Aorta (tissue), 5 donors: Measurements from ENCODE around the gene CLTCL1. TPM values are rescaled to one million over a fixed set of nuclear protein-coding genes. Genes with fewer than 3 reads are reported as not detected.

ENCODE experiments used
- ATAC-seq: fragments of 200-7000 bp; cut with Tn5 transposase; one replicate; pipeline ENCODE4 v1.9.1; 2022; ENCODE audit warnings: moderate library complexity; ENCODE audit not compliant: low FRiP score
- DNase-seq, 2 donors: peaks; one replicate each; pipeline ENCODE4 v3.0.0-alpha.2; 2020
- H3K27ac ChIP-seq, 2 donors: one replicate each; pipeline ENCODE4 v1.5.1; 2013; ENCODE audit warnings: low read length in 2 of 2, mild to moderate bottlenecking in 2 of 2, moderate library complexity in 2 of 2, control low read depth in 1 of 2, inconsistent platforms in 1 of 2, low read depth in 1 of 2
- H3K27me3 ChIP-seq, 2 donors: one replicate each; pipeline ENCODE4 v1.6.1; 2013; ENCODE audit warnings: control low read depth in 1 of 2, low read length in 1 of 2, mild to moderate bottlenecking in 1 of 2, moderate library complexity in 1 of 2; ENCODE audit not compliant: insufficient read depth in 2 of 2, control insufficient read depth in 1 of 2
- H3K36me3 ChIP-seq, 2 donors: one replicate each; pipeline ENCODE4 v1.6.1; 2013; ENCODE audit warnings: control low read depth in 1 of 2, low read length in 1 of 2, mild to moderate bottlenecking in 1 of 2; ENCODE audit not compliant: insufficient read depth in 2 of 2, control insufficient read depth in 1 of 2
- H3K4me1 ChIP-seq, 2 donors: one replicate each; pipeline ENCODE4 v1.6.1; 2013; ENCODE audit warnings: low read length in 2 of 2, control low read depth in 1 of 2, mild to moderate bottlenecking in 1 of 2, moderate library complexity in 1 of 2; ENCODE audit not compliant: insufficient read depth in 2 of 2, control insufficient read depth in 1 of 2
- H3K4me3 ChIP-seq, 2 donors: one replicate each; pipeline ENCODE4 v1.5.1; 2013; ENCODE audit warnings: low read length in 2 of 2, control low read depth in 1 of 2, mild to moderate bottlenecking in 1 of 2
- H3K9me3 ChIP-seq: one replicate; pipeline ENCODE4 v1.6.1; 2013; ENCODE audit warnings: mild to moderate bottlenecking, low read length; ENCODE audit not compliant: control insufficient read depth
- WGBS, 2 donors: extraction: QIAGEN DNeasy Blood & Tissue Kit; methylation state at CpG; one replicate each; pipeline ENCODE4 v1.1.7; 2013; 5-methylcytosine and 5-hydroxymethylcytosine counted together
- intact Hi-C, 2 donors: fragments of 100-400 bp; cut with DNase I; formaldehyde crosslinking; loops; one replicate each; pipeline versions ENCODE4 v1.14.2 to v1.15.0; 2022
- polyA plus RNA-seq, 2 donors: library from polyadenylated mRNA; stranded (reverse); fragments of 200-250 nt; gene quantifications; one replicate each; pipeline ENCODE4 v1.2.3, GENCODE V29; 2013
- total RNA-seq, 2 donors: library from RNA; stranded (reverse); fragmentation: NEBNext Ultra II Directional; extraction: Animal tissue kit (Norgen Biotek cat#: 25700); gene quantifications; one replicate each; pipeline ENCODE4 v1.2.1, GENCODE V29; 2021
- donor health status: healthy with polysubstance abuse.
- donor health status: Bipolar disorder and iron deficiency.
- donor health status: DM: no; HTN: no; CAD: no.
- donor health status: DM: no; HTN: no; CAD: no.
- donor health status: DM: yes; HTN: yes; CAD: no.

The CLTCL1 gene
- total and polyA plus RNA-seq, 4 donors = 0.25 to 8.1 (median 7.0) TPM

- intact Hi-C loops = no loop called here
- 94 to 96% methylated on average over 9 of the region's 9 CpGs for WGBS, 2 donors
Measured at GRCh38 chr22:19223110-19223509, 68.4 kb downstream of the CLTCL1 start.

GRCh38 chr22:19222242-19223005, 69.1 kb downstream of the CLTCL1 start:
- H3K27me3 ChIP-seq = no peaks in the 10 kb centered on the region
- 93 to 96% methylated on average over 11 of the region's 11 CpGs for WGBS, 2 donors
- intact Hi-C loops = no loop called here

More at GRCh38 chr22:19223110-19223509, 68.4 kb downstream of the CLTCL1 start:
- no peak for DNase-seq
- no peak overlapping the region for H3K4me3 ChIP-seq
- peaks cover 0 to 3% of the 10 kb centered on the region in 2 donors for H3K36me3 ChIP-seq
- ATAC-seq = no peak
- no peaks in the 10 kb centered on the region for H3K9me3 ChIP-seq
- H3K27me3 ChIP-seq = no peaks in the 10 kb centered on the region
- H3K27ac ChIP-seq = no peak overlapping the region
- H3K4me1 ChIP-seq = no peaks in the 10 kb centered on the region

GRCh38 chr22:19220867-19221266, 70.7 kb downstream of the CLTCL1 start:
- no peaks in the 10 kb centered on the region for H3K4me1 ChIP-seq
- no peak for DNase-seq
- no peak overlapping the region for H3K4me3 ChIP-seq
- no peak for ATAC-seq
- 89 to 94% methylated on average over 3 of the region's 3 CpGs for WGBS, 2 donors
- peaks cover 0 to 2% of the 10 kb centered on the region in 2 donors for H3K36me3 ChIP-seq
- intact Hi-C loops = no loop called here
- H3K27ac ChIP-seq = no peak overlapping the region
- no peaks in the 10 kb centered on the region for H3K9me3 ChIP-seq
- H3K27me3 ChIP-seq = no peaks in the 10 kb centered on the region

More at GRCh38 chr22:19222242-19223005, 69.1 kb downstream of the CLTCL1 start:
- H3K36me3 ChIP-seq = peaks cover 0 to 3% of the 10 kb centered on the region in 2 donors
- H3K27ac ChIP-seq = no peak overlapping the region
- ATAC-seq = no peak
- DNase-seq = no peak
- no peaks in the 10 kb centered on the region for H3K4me1 ChIP-seq
- no peak overlapping the region for H3K4me3 ChIP-seq
- no peaks in the 10 kb centered on the region for H3K9me3 ChIP-seq

GRCh38 chr22:19218541-19219233, 72.8 kb downstream of the CLTCL1 start:
- H3K27me3 ChIP-seq = no peaks in the 10 kb centered on the region
- DNase-seq = peak in 1 of 2 donors; percentile 23
- no peak overlapping the region for H3K27ac ChIP-seq
- H3K9me3 ChIP-seq = no peaks in the 10 kb centered on the region
- no peak for ATAC-seq
- intact Hi-C loops = no loop called here
- WGBS, 2 donors = 38 to 40% methylated on average over 5 of the region's 5 CpGs
- peaks cover 0 to 3% of the 10 kb centered on the region in 2 donors for H3K36me3 ChIP-seq
- H3K4me1 ChIP-seq = no peaks in the 10 kb centered on the region
- no peak overlapping the region for H3K4me3 ChIP-seq

GRCh38 chr22:19216579-19216978, 74.9 kb downstream of the CLTCL1 start:
- no peaks in the 10 kb centered on the region for H3K4me1 ChIP-seq
- no peaks in the 10 kb centered on the region for H3K27me3 ChIP-seq
- intact Hi-C loops = no loop called here
- WGBS, 2 donors = 92 to 94% methylated on average over 5 of the region's 5 CpGs
- peaks cover 0 to 2% of the 10 kb centered on the region in 2 donors for H3K36me3 ChIP-seq
- no peak for DNase-seq
- no peak overlapping the region for H3K27ac ChIP-seq
- H3K4me3 ChIP-seq = no peak overlapping the region
- no peaks in the 10 kb centered on the region for H3K9me3 ChIP-seq
- ATAC-seq = no peak

GRCh38 chr22:19215360-19215759, 76.2 kb downstream of the CLTCL1 start:
- 94 to 97% methylated on average over 14 of the region's 14 CpGs for WGBS, 2 donors
- intact Hi-C loops = no loop called here

GRCh38 chr22:19214078-19214473, 77.4 kb downstream of the CLTCL1 start:
- no peaks in the 10 kb centered on the region for H3K27me3 ChIP-seq
- ATAC-seq (no peak), DNase-seq (peak in 1 of 2 donors; percentile 48)
- WGBS, 2 donors = 70 to 73% methylated on average over 4 of the region's 4 CpGs
- H3K4me3 ChIP-seq = no peak overlapping the region
- no peak overlapping the region for H3K27ac ChIP-seq
- no peaks in the 10 kb centered on the region for H3K9me3 ChIP-seq
- intact Hi-C loops = no loop called here
- H3K36me3 ChIP-seq = peaks cover 0 to 6% of the 10 kb centered on the region in 2 donors
- no peaks in the 10 kb centered on the region for H3K4me1 ChIP-seq

More at GRCh38 chr22:19215360-19215759, 76.2 kb downstream of the CLTCL1 start:
- no peak for ATAC-seq
- Histone ChIP-seq H3K9me3 (no peaks in the 10 kb centered on the region), H3K4me3 (no peak overlapping the region), H3K36me3 (peaks cover 0 to 2% of the 10 kb centered on the region in 2 donors), H3K27ac (no peak overlapping the region), H3K27me3 (no peaks in the 10 kb centered on the region), H3K4me1 (no peaks in the 10 kb centered on the region)
- peak in 1 of 2 donors; percentile 41 for DNase-seq

GRCh38 chr22:19213442-19214077, 78.0 kb downstream of the CLTCL1 start:
- no peaks in the 10 kb centered on the region for H3K4me1 ChIP-seq
- DNase-seq = no peak
- peaks cover 0 to 6% of the 10 kb centered on the region in 2 donors for H3K36me3 ChIP-seq
- no peak overlapping the region for H3K27ac ChIP-seq
- no peak for ATAC-seq
- no peak overlapping the region for H3K4me3 ChIP-seq
- WGBS, 2 donors = 82 to 87% methylated on average over 9 of the region's 9 CpGs
- no peaks in the 10 kb centered on the region for H3K9me3 ChIP-seq
- intact Hi-C loops = no loop called here
- no peaks in the 10 kb centered on the region for H3K27me3 ChIP-seq
